ENCODE results near the gene RGS3.

RGS3 gene

GRCh38 chr9:113616621-113617496 lies 153.3 kb downstream of the RGS3 start:
- DNase-seq (ENCODE audit: low read depth in 2 of 3, low spot score in 2 of 3) = no peak

- no peak for DNase-seq (ENCODE audit: low read depth in 2 of 3, low spot score in 2 of 3)
Observed at GRCh38 chr9:113617550-113617949, 154.0 kb downstream of the RGS3 start.

GRCh38 chr9:113618836-113619490 lies 155.4 kb downstream of the RGS3 start:
- DNase-seq (ENCODE audit: low read depth in 2 of 3, low spot score in 2 of 3) = no peak

- DNase-seq (ENCODE audit: low read depth in 2 of 3, low spot score in 2 of 3) = no peak
Observed at GRCh38 chr9:113619491-113620376, 156.2 kb downstream of the RGS3 start.

- DNase-seq (ENCODE audit: low read depth in 2 of 3, low spot score in 2 of 3) = peak in 1 of 3 experiments; percentile 35
Observed at GRCh38 chr9:113620377-113621161, 157.0 kb downstream of the RGS3 start.

- DNase-seq (ENCODE audit: low read depth in 2 of 3, low spot score in 2 of 3) = no peak
Observed at GRCh38 chr9:113621309-113621791, 157.8 kb downstream of the RGS3 start.

- no peak for DNase-seq (ENCODE audit: low read depth in 2 of 3, low spot score in 2 of 3)
Observed at GRCh38 chr9:113621980-113622379, 158.5 kb downstream of the RGS3 start.

GRCh38 chr9:113622600-113623400 lies 159.3 kb downstream of the RGS3 start:
- peak in 2 of 3 experiments; percentile 47 to 61 for DNase-seq (ENCODE audit: low read depth in 2 of 3, low spot score in 2 of 3)

- no peak for DNase-seq (ENCODE audit: low read depth in 2 of 3, low spot score in 2 of 3)
Observed at GRCh38 chr9:113623851-113624485, 160.4 kb downstream of the RGS3 start.

- no peak for DNase-seq (ENCODE audit: low read depth in 2 of 3, low spot score in 2 of 3)
Observed at GRCh38 chr9:113624721-113625120, 161.2 kb downstream of the RGS3 start.

GRCh38 chr9:113625486-113625885 lies 162.0 kb downstream of the RGS3 start:
- DNase-seq (ENCODE audit: low read depth in 2 of 3, low spot score in 2 of 3) = no peak

- DNase-seq (ENCODE audit: low read depth in 2 of 3, low spot score in 2 of 3) = no peak
Observed at GRCh38 chr9:113626735-113627495, 163.4 kb downstream of the RGS3 start.

- DNase-seq (ENCODE audit: low read depth in 2 of 3, low spot score in 2 of 3) = no peak
Observed at GRCh38 chr9:113628621-113629020, 165.1 kb downstream of the RGS3 start.

GRCh38 chr9:113630386-113631136 lies 167.0 kb downstream of the RGS3 start:
- DNase-seq (ENCODE audit: low read depth in 2 of 3, low spot score in 2 of 3) = no peak

- DNase-seq (ENCODE audit: low read depth in 2 of 3, low spot score in 2 of 3) = no peak
Observed at GRCh38 chr9:113631137-113631765, 167.7 kb downstream of the RGS3 start.

- DNase-seq (ENCODE audit: low read depth in 2 of 3, low spot score in 2 of 3) = no peak
Observed at GRCh38 chr9:113631871-113632665, 168.5 kb downstream of the RGS3 start.
